Lower leg skin (tissue), 4 donors: ENCODE measurements around the gene GAB1. TPM values are rescaled to one million over a fixed set of nuclear protein-coding genes. Genes with fewer than 3 reads are reported as not detected.

ENCODE experiments used
- DNase-seq, 2 donors: peaks; one replicate each; pipeline ENCODE4 v3.0.0-alpha.2; 2019; ENCODE audit warnings: low spot score in 2 of 2
- H3K4me3 ChIP-seq: fragments of 200-600 bp; sonication (generic); 2 replicates; pipeline ENCODE4 v1.5.1; 2017; ENCODE audit warnings: mild to moderate bottlenecking, low read depth; ENCODE audit not compliant: poor library complexity, severe bottlenecking
- CTCF ChIP-seq, 3 donors: fragments of 450-650 bp; IDR thresholded peaks; one replicate each; pipeline ENCODE4 v1.5.1; 2016; ENCODE audit warnings: antibody characterized with exemption in 3 of 3, mild to moderate bottlenecking in 3 of 3, moderate library complexity in 2 of 3
- POLR2A ChIP-seq, 2 donors: fragments of 450-650 bp; IDR thresholded peaks; one replicate each; pipeline ENCODE4 v1.6.1; 2016 to 2017; ENCODE audit warnings: antibody characterized with exemption in 2 of 2, mild to moderate bottlenecking in 1 of 2, moderate library complexity in 1 of 2
- WGBS, 2 donors: methylation state at CpG; one replicate each; pipeline ENCODE4 v1.1.5; 2018; 5-methylcytosine and 5-hydroxymethylcytosine counted together
- intact Hi-C: fragments of 100-400 bp; cut with DNase I; formaldehyde crosslinking; loops from one replicate; pipeline ENCODE4 v1.15.0; 2023; ENCODE audit warnings: low total_unique reads
- total RNA-seq, 4 donors: library from RNA; depleted of rRNA; stranded (reverse); fragments of >200 nt; gene quantifications; one replicate each; pipeline ENCODE4 v1.1.0, GENCODE V29; 2016

GAB1 gene
- total RNA-seq, 4 donors from 2014 or later: 25.7 to 42.9 (median 37.3) TPM

- TF ChIP-seq POLR2A (IDR thresholded peaks at IDR 0.05) (no peak), CTCF (IDR thresholded peaks at IDR 0.05) (no peak)
- DNase-seq: no peak
- WGBS, 2 donors: 94 to 96% methylated on average over 10 of the region's 10 CpGs
- intact Hi-C loops: no loop called here
- no peak overlapping the region for H3K4me3 ChIP-seq
These were observed 95.0 kb downstream of the GAB1 start for GRCh38 chr4:143431526-143432257.

- H3K4me3 ChIP-seq: no peak overlapping the region
- intact Hi-C loops: no loop called here
- DNase-seq: no peak
- WGBS, 2 donors: 88 to 95% methylated on average over 4 of the region's 4 CpGs
- TF ChIP-seq POLR2A (IDR thresholded peaks at IDR 0.05): no peak
- no peak for TF ChIP-seq CTCF (IDR thresholded peaks at IDR 0.05)
These were observed 95.5 kb downstream of the GAB1 start for GRCh38 chr4:143432258-143432591.

- no peak for DNase-seq
- TF ChIP-seq CTCF (IDR thresholded peaks at IDR 0.05): no peak
- WGBS, 2 donors: 81 to 89% methylated on average over 2 of the region's 2 CpGs
- H3K4me3 ChIP-seq: no peak overlapping the region
- intact Hi-C loops: no loop called here
These were observed 96.6 kb downstream of the GAB1 start for GRCh38 chr4:143433231-143433630.

- DNase-seq: no peak
- intact Hi-C loops: no loop called here
- no peak overlapping the region for H3K4me3 ChIP-seq
- no peak for TF ChIP-seq CTCF (IDR thresholded peaks at IDR 0.05)
- TF ChIP-seq POLR2A (IDR thresholded peaks at IDR 0.05): no peak
- 96 to 97% methylated on average over 1 of the region's 1 CpG for WGBS, 2 donors
These were observed 99.3 kb downstream of the GAB1 start for GRCh38 chr4:143435955-143436354.

- DNase-seq: no peak
- intact Hi-C loops: no loop called here
- H3K4me3 ChIP-seq: no peak overlapping the region
- WGBS, 2 donors: 96 to 97% methylated on average over 3 of the region's 3 CpGs
- TF ChIP-seq CTCF (IDR thresholded peaks at IDR 0.05) (no peak), POLR2A (IDR thresholded peaks at IDR 0.05) (no peak)
These were observed 100.8 kb downstream of the GAB1 start for GRCh38 chr4:143437476-143437875.

- WGBS, 2 donors: 77 to 83% methylated on average over 5 of the region's 5 CpGs
- TF ChIP-seq POLR2A (IDR thresholded peaks at IDR 0.05) (no peak), CTCF (IDR thresholded peaks at IDR 0.05) (no peak)
- H3K4me3 ChIP-seq: no peak overlapping the region
- intact Hi-C loops: no loop called here
- no peak for DNase-seq
These were observed 101.3 kb downstream of the GAB1 start for GRCh38 chr4:143437937-143438336.
